DND-41 (cell line): ENCODE results near the gene CYB561.
A peak's percentile ranks its signal among the peaks of the same experiment; 100 is the strongest.

Source experiments
- EZH2 ChIP-seq: IDR thresholded peaks from 3 replicates; pipeline ENCODE4 v1.6.1; 2012; ENCODE audit warnings: borderline replicate concordance, low read depth, mild to moderate bottlenecking, moderate library complexity, low read length, inconsistent platforms; ENCODE audit not compliant: severe bottlenecking
- TF ChIP-seq, protein P1 (sequence below): IDR thresholded peaks from 2 replicates; pipeline ENCODE4 v1.5.1; 2012; ENCODE audit warnings: borderline replicate concordance, low read length, moderate library complexity, mild to moderate bottlenecking; ENCODE audit not compliant: poor library complexity, severe bottlenecking; ENCODE audit errors: extremely low read depth

DNA sequence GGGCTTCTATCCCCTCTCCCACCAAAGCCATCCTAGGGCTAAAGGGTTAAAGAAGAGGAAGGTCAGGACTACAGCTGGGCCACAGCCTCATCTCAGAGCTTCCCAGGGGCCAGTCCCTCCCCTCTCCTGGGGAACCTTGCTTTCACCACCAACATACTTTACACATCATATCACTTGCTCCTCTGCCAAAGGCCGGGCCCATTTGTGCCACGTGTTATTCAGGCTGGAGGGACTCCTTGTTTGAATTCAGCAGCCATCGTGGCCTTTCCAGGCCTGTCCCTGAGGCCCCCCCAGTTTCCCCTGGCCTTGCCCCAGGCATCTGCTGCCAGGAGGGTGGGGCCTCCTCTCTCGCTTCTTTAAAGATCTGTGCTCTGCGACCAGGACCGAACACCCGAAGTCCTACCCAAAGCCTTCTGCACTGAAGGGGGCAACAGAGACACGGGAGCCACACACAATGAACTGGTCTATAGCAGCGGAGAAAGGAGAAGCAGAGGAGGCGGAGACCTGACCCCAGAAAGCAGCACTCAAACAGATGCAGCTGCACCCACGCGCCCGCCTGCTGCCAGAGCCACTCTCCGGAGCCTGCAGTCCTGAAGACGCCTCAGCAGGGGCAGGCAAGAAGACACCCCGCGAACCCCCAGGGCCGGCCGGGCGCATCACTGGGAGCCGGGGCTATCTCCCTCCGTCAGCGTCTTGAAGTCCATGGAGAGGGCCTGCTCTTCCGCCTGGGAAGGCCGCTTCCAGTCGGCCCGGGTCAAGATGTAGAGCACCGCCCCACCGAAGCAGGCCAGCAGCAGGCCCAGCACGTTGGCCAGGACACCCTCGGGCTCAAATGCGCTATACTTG is 12.1 kb downstream of the CYB561 start:
- TF ChIP-seq, protein P1, sequence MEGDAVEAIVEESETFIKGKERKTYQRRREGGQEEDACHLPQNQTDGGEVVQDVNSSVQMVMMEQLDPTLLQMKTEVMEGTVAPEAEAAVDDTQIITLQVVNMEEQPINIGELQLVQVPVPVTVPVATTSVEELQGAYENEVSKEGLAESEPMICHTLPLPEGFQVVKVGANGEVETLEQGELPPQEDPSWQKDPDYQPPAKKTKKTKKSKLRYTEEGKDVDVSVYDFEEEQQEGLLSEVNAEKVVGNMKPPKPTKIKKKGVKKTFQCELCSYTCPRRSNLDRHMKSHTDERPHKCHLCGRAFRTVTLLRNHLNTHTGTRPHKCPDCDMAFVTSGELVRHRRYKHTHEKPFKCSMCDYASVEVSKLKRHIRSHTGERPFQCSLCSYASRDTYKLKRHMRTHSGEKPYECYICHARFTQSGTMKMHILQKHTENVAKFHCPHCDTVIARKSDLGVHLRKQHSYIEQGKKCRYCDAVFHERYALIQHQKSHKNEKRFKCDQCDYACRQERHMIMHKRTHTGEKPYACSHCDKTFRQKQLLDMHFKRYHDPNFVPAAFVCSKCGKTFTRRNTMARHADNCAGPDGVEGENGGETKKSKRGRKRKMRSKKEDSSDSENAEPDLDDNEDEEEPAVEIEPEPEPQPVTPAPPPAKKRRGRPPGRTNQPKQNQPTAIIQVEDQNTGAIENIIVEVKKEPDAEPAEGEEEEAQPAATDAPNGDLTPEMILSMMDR: peak; percentile 36
- no peak for TF ChIP-seq EZH2
